PC-9 (cell line): ENCODE data around the gene RADIL.

Experiments
- EZH2 ChIP-seq: fragments of 200-600 bp; sonication (generic); IDR thresholded peaks from 2 replicates; pipeline ENCODE4 v1.8.0; 2017; ENCODE audit warnings: antibody characterized with exemption, low read depth
- TF ChIP-seq, protein P1 (sequence below): fragments of 200-600 bp; sonication (generic); conservative IDR thresholded peaks from 2 replicates; pipeline ENCODE4 v1.6.1; 2017; ENCODE audit warnings: mixed run types, antibody characterized with exemption, mild to moderate bottlenecking, moderate library complexity

GRCh38 chr7:4871930-4872675 is 11.4 kb downstream of the RADIL start:
- TF ChIP-seq EZH2 = no peak
- TF ChIP-seq, protein P1, sequence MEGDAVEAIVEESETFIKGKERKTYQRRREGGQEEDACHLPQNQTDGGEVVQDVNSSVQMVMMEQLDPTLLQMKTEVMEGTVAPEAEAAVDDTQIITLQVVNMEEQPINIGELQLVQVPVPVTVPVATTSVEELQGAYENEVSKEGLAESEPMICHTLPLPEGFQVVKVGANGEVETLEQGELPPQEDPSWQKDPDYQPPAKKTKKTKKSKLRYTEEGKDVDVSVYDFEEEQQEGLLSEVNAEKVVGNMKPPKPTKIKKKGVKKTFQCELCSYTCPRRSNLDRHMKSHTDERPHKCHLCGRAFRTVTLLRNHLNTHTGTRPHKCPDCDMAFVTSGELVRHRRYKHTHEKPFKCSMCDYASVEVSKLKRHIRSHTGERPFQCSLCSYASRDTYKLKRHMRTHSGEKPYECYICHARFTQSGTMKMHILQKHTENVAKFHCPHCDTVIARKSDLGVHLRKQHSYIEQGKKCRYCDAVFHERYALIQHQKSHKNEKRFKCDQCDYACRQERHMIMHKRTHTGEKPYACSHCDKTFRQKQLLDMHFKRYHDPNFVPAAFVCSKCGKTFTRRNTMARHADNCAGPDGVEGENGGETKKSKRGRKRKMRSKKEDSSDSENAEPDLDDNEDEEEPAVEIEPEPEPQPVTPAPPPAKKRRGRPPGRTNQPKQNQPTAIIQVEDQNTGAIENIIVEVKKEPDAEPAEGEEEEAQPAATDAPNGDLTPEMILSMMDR = no peak
